GM19238 (cell line): ENCODE data around the gene AKAP12.

ENCODE experiments used
- DNase-seq: peaks from one replicate; pipeline ENCODE4 v3.0.0; 2011; ENCODE audit warnings: low spot score; ENCODE audit not compliant: insufficient read length

AKAP12 gene

GRCh38 chr6:151239603-151240035 is at the start of gene AKAP12:
Gene AKAP12, plus strand, starts transcription at chr6:151239967. Its CDS starts 596 bp downstream, at chr6:151240563.
- DNase-seq = no peak

GRCh38 chr6:151191527-151191926 is 48.2 kb upstream of the AKAP12 start:
- no peak for DNase-seq

GRCh38 chr6:151196555-151196954 is 43.2 kb upstream of the AKAP12 start:
- no peak for DNase-seq

- no peak for DNase-seq
Observed at GRCh38 chr6:151197556-151197955, 42.2 kb upstream of the AKAP12 start.

- no peak for DNase-seq
Observed at GRCh38 chr6:151199991-151200390, 39.8 kb upstream of the AKAP12 start.

GRCh38 chr6:151205721-151206600 is 33.8 kb upstream of the AKAP12 start:
- DNase-seq = no peak

- no peak for DNase-seq
Observed at GRCh38 chr6:151207674-151208073, 32.1 kb upstream of the AKAP12 start.

GRCh38 chr6:151209071-151209831 is 30.5 kb upstream of the AKAP12 start:
- DNase-seq = no peak

GRCh38 chr6:151211075-151211474 is 28.7 kb upstream of the AKAP12 start:
- no peak for DNase-seq

- no peak for DNase-seq
Observed at GRCh38 chr6:151213352-151213751, 26.4 kb upstream of the AKAP12 start.

GRCh38 chr6:151215999-151216398 is 23.8 kb upstream of the AKAP12 start:
- no peak for DNase-seq

GRCh38 chr6:151216804-151217203 is 23.0 kb upstream of the AKAP12 start:
- DNase-seq = no peak

GRCh38 chr6:151219192-151219591 is 20.6 kb upstream of the AKAP12 start:
- DNase-seq = no peak

- DNase-seq = no peak
Observed at GRCh38 chr6:151224076-151224475, 15.7 kb upstream of the AKAP12 start.

GRCh38 chr6:151225919-151226318 is 13.8 kb upstream of the AKAP12 start:
- no peak for DNase-seq

- no peak for DNase-seq
Observed at GRCh38 chr6:151228788-151229400, 10.9 kb upstream of the AKAP12 start.

GRCh38 chr6:151229401-151230276 is 10.1 kb upstream of the AKAP12 start:
- DNase-seq = no peak

GRCh38 chr6:151230277-151230577 is 9.5 kb upstream of the AKAP12 start:
- DNase-seq = no peak

- DNase-seq = no peak
Observed at GRCh38 chr6:151232899-151233298, 6.9 kb upstream of the AKAP12 start.

GRCh38 chr6:151233731-151234130 is 6.0 kb upstream of the AKAP12 start:
- DNase-seq = no peak
